HUES48 (cell line): ENCODE results near the gene RPL36A.

Source experiments
- H3K27ac ChIP-seq: one replicate; pipeline ENCODE4 v1.7.0; 2013; ENCODE audit warnings: low read depth, low read length, inconsistent platforms
- H3K27me3 ChIP-seq: 2 replicates; pipeline ENCODE4 v1.6.1; 2013; ENCODE audit warnings: mild to moderate bottlenecking, low read length; ENCODE audit not compliant: control insufficient read depth, insufficient read depth
- H3K36me3 ChIP-seq: 2 replicates; pipeline ENCODE4 v1.6.1; 2013; ENCODE audit warnings: low read length; ENCODE audit not compliant: control insufficient read depth, insufficient read depth
- H3K4me1 ChIP-seq: 2 replicates; pipeline ENCODE4 v1.6.1; 2013; ENCODE audit warnings: mild to moderate bottlenecking, low read length; ENCODE audit not compliant: control insufficient read depth, insufficient read depth
- H3K4me3 ChIP-seq: 2 replicates; pipeline ENCODE4 v1.5.1; 2013; ENCODE audit warnings: mild to moderate bottlenecking, low read depth, low read length
- H3K9ac ChIP-seq: 2 replicates; pipeline ENCODE4 v1.6.1; 2013; ENCODE audit warnings: mild to moderate bottlenecking, low read depth, low read length, moderate library complexity
- H3K9me3 ChIP-seq: 2 replicates; pipeline ENCODE4 v1.6.1; 2013; ENCODE audit warnings: low read length; ENCODE audit not compliant: control insufficient read depth, insufficient read depth

Gene RPL36A

DNA sequence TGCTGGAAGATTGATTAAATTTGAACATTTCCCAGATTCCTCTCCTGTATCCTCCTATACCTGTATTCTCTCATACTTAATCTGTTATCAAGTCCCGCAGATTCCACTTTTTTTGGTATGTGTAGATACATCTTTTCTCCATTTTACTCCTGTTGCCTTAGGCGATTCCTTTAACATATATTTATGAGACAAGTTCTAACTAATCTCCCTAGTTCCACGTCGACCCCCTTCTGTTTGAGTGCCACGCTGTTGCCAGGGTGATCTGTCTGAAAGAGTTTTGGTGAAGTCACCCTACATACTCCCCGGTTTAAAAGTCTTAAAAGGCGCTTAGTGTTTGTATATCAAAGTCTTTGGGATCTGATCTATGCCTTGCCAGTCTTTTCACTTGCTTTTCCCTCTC, 19.6 kb downstream of the RPL36A start:
- H3K27me3 ChIP-seq = no peaks in the 10 kb centered on the region
- H3K4me1 ChIP-seq = no peaks in the 10 kb centered on the region
- peak overlapping the region; percentile 76; the same call in 1 of the 2 replicates for H3K4me3 ChIP-seq
- no peak overlapping the region for H3K27ac ChIP-seq
- H3K9me3 ChIP-seq = peaks cover 34% of the 10 kb centered on the region
- peaks cover 25% of the 10 kb centered on the region for H3K36me3 ChIP-seq
- no peak overlapping the region for H3K9ac ChIP-seq

DNA sequence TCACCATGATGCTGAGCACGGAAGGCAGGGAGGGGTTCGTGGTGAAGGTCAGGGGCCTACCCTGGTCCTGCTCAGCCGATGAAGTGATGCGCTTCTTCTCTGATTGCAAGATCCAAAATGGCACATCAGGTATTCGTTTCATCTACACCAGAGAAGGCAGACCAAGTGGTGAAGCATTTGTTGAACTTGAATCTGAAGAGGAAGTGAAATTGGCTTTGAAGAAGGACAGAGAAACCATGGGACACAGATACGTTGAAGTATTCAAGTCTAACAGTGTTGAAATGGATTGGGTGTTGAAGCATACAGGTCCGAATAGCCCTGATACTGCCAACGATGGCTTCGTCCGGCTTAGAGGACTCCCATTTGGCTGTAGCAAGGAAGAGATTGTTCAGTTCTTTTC, 21.2 kb downstream of the RPL36A start:
- no peak overlapping the region for H3K9ac ChIP-seq

DNA sequence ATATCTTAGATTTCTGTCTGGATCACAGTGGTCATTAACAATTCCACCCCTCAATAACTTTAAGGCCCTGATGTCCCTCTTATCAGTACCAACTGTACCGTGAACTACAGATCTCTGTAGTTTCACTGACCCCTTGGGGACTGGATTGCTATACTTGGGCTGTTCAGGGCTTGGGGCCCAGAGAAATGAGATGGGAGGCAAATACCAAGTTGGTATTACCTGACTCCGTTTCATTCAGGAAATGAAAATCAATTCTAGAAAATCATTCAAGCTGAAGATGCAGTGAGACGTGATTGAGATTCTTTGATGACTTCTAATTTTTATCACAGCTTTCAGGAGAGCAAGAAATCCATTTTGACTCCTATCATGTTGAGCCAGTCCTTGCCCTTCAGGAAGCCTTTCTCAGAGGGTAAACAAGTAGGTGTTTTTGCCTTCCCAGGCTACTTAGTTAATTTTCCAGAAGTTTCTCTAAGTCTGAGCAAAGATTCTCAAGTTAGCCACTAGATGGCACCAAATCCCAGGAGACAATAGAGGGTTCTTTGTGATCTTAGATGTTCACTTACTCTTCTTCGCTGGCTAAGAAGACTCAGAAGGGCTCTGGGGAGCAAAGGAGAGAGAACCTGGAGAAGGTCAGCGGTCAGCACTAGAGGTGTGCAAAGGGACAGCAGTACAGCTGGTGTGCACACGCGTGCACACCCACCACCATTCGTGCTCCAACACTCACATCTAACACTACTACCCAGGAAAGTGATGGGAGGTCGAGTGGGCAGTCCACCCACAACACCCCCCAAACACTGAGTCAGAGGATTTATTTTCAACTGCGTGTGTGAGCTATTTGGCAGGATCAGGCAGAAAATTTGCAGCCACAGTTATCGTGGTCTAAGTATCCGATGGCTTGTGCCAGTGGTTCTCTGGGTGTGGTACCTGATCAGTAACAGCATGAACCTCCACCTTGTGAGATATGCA, 24.7 kb downstream of the RPL36A start:
- H3K27ac ChIP-seq = peak overlapping the region; percentile 23
- no peak overlapping the region for H3K9ac ChIP-seq
- H3K4me3 ChIP-seq = no peak overlapping the region
- peaks cover 29% of the 10 kb centered on the region for H3K9me3 ChIP-seq
- H3K36me3 ChIP-seq = peaks cover 25% of the 10 kb centered on the region
- no peaks in the 10 kb centered on the region for H3K27me3 ChIP-seq
- 0 out of 2 replicates have a peak, but pooled peaks cover 5% of the 10 kb centered on the region for H3K4me1 ChIP-seq

More for the DNA sequence above, 21.2 kb downstream of the RPL36A start:
- Histone ChIP-seq H3K9me3 (peaks cover 28% of the 10 kb centered on the region), H3K4me3 (no peak overlapping the region), H3K27ac (no peak overlapping the region), H3K27me3 (no peaks in the 10 kb centered on the region), H3K4me1 (no peaks in the 10 kb centered on the region), H3K36me3 (peaks cover 25% of the 10 kb centered on the region)

DNA sequence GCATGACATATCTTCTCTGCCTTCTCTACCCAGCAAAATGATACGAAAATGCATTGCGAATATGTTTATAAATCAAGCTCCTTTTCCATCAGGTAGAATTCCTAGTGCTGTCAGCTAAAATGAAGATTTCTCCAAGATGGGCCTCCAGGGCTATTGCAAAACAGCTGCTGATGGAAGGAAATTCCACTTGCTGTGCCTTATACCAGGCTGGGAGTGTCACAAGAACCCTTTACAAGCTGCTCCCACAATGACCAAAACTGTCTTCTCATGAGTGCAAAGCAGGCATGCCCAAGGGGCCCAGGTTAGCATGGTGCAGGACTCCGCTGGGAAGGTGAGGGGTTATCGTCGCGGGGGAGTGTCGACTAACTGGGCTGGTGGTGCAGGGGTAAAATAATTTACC, 25.9 kb downstream of the RPL36A start:
- Histone ChIP-seq H3K36me3 (peaks cover 27% of the 10 kb centered on the region), H3K4me3 (no peak overlapping the region; the same call in 1 of the 2 replicates), H3K27me3 (no peaks in the 10 kb centered on the region), H3K4me1 (0 out of 2 replicates have a peak, but pooled peaks cover 5% of the 10 kb centered on the region), H3K27ac (no peak overlapping the region), H3K9ac (no peak overlapping the region), H3K9me3 (peaks cover 31% of the 10 kb centered on the region)

DNA sequence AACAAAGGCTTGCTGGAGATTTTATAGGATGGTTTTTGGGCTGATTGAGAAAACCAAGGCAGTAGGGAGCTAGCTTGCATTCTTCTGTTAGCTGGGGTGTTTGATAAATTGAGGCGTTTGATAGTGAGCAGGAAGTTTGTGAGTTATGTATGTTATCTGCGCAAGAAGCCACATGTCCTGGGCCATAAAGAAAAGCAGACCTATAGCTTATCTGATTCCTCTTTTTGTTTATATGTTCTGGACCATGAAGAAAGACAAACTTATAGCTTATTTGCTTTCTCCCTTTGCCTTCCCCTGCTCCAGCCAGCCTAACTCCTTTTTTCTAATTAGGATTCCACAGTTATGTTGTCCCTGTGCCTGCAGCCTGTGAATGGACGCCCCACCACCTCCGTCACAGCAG, 26.4 kb downstream of the RPL36A start:
- H3K9me3 ChIP-seq = peaks cover 26% of the 10 kb centered on the region
- peak overlapping the region; percentile 71; the same call in 1 of the 2 replicates for H3K4me3 ChIP-seq
- no peak overlapping the region for H3K27ac ChIP-seq
- H3K9ac ChIP-seq = no peak overlapping the region
- H3K27me3 ChIP-seq = no peaks in the 10 kb centered on the region
- H3K4me1 ChIP-seq = 0 out of 2 replicates have a peak, but pooled peaks cover 5% of the 10 kb centered on the region
- H3K36me3 ChIP-seq = peaks cover 22% of the 10 kb centered on the region

DNA sequence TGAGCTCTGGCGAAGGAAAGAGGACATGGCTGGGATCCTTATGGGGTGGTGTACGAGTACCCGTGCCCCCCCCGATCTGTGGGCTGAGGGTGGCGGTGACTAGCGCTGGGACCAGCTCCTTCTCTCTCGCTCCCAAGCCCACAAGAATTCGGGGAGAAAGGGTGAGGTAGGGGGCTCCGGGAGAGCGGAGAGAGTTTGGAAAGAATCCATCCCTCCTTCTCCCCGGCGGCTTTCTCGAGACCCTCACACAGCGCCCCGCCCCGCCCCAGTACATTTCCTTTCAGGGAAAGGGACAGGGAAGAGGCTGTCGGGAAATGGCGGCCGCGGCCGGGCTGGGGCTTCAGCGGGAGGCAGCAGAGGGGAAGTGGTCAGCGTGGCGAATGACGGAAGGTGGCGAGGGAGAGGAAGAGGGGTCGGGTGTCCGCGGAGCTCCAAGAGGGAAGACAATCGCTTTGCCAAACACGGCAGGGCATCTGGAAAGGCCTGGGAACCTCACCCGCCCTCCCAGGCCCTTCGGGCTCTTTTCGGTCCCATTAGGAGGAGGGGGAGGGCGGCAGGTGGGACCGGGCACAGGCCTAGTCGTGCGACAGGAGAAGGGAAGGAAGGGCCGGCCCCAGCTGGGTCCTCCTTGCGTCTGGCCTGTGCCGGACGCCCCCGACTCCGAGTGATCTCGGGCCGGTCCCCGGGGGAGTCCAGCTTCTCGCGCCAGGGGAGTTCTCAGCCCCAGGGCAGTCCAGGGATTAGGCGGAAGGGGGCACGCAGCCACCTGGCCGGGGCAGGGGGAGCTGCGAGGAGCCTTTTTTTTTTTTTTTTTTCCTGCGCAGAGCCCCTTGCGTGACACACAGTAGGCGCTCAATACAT, 27.4 kb downstream of the RPL36A start:
- Histone ChIP-seq H3K4me3 (peak overlapping the region; percentile 71), H3K27me3 (no peaks in the 10 kb centered on the region), H3K4me1 (0 out of 2 replicates have a peak, but pooled peaks cover 5% of the 10 kb centered on the region), H3K27ac (peak overlapping the region; percentile 81), H3K36me3 (peaks cover 12% of the 10 kb centered on the region), H3K9me3 (peaks cover 17% of the 10 kb centered on the region), H3K9ac (peak overlapping the region; percentile 86)

DNA sequence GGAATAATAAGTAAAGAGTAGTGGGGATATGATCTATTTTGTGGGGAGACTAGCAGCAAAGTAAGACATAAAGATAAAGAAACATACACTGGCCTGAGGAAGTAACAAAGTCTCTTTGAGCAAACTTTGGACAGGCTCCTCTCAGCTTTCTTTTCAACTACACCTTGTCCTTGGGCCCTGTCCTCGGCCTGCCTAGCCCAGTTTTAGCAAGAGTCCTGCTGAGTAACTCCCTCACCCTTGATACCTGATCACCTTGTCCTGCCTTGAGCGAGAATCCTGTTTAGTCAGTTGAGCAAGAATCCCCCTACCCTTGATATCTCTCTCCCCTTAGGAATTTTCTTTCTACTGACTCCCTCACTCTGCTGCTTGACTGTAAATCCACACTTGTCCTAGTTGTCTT, 28.7 kb downstream of the RPL36A start:
- 0 out of 2 replicates have a peak, but pooled peaks cover 8% of the 10 kb centered on the region for H3K36me3 ChIP-seq
- H3K9me3 ChIP-seq = peaks cover 14% of the 10 kb centered on the region
- no peak overlapping the region for H3K9ac ChIP-seq
- 0 out of 2 replicates have a peak, but pooled peaks cover 5% of the 10 kb centered on the region for H3K4me1 ChIP-seq
- no peak overlapping the region for H3K27ac ChIP-seq
- peak overlapping the region; percentile 71; the same call in 1 of the 2 replicates for H3K4me3 ChIP-seq
- no peaks in the 10 kb centered on the region for H3K27me3 ChIP-seq

DNA sequence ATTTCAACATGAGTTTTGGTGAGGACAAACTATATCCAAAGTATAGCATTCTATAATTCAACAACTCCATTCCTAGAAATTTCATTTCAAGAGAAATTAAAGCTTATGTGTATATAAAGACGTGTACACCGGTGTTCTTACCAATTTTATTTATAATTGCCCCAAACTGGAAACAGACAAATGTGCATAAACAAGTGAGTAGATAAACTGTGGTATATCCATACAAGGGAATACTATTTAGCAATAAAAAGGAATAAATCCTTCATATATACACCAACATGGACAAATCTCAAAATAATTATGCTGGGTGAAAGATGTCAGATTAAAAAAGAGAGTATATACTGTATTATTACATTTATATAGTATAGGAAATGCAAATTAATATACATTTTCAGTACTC, 37.1 kb downstream of the RPL36A start:
- Histone ChIP-seq H3K27me3 (no peaks in the 10 kb centered on the region), H3K36me3 (peaks cover 29% of the 10 kb centered on the region), H3K9me3 (peaks cover 50% of the 10 kb centered on the region), H3K27ac (no peak overlapping the region), H3K4me1 (no peaks in the 10 kb centered on the region), H3K9ac (no peak overlapping the region), H3K4me3 (no peak overlapping the region)

DNA sequence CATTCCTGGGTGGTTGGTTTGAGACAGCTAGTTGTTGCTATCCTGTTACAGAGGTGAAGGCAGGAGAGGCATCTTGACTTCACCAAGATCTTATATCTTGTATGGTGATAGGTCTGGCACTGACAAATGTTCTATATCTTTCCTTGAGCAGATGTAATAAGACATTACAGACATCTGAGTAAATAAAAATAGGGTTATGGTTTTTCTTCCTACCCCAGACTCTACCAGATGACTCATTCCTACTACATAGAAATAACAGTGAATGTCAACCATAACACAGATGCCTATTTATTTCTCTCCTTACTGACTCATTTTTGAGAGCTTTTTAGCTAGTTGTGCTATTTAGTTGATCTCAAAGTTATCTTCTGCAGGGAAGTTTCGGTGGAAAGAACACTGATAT, 39.1 kb downstream of the RPL36A start:
- Histone ChIP-seq H3K36me3 (peaks cover 25% of the 10 kb centered on the region), H3K4me3 (no peak overlapping the region), H3K9me3 (peaks cover 56% of the 10 kb centered on the region), H3K4me1 (no peaks in the 10 kb centered on the region), H3K9ac (no peak overlapping the region), H3K27me3 (no peaks in the 10 kb centered on the region), H3K27ac (no peak overlapping the region)

DNA sequence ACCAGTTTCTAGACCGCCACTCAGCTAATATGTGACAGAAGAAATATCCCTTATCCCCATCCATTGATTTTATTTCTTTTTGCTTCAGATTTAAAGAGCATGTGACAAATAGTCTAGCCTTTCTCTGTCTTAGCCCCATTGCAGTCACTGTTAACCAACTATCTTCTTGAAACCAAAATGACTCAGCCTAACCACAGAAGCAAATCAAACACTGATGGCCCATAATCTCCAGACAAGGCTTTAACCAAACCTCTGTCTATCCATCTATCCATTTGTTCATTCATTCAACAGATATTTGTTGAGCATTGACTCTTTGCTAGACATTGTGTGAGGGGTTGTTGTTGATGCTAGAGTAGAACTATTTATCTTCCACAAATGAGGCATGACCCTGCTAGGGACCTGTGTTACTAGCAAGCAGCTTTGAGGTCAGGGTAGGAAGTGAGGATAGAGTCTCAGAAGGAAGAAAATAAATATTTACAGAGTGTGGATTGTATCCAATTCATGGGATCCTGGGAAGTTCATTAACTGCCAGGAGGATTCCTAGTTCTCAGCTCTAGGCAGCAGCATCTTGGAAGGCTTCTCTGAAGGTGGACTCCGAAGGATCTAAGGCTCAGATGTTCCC, 39.8 kb downstream of the RPL36A start:
- Histone ChIP-seq H3K4me3 (no peak overlapping the region), H3K9ac (no peak overlapping the region), H3K27ac (no peak overlapping the region), H3K36me3 (peaks cover 25% of the 10 kb centered on the region), H3K9me3 (peaks cover 54% of the 10 kb centered on the region), H3K27me3 (no peaks in the 10 kb centered on the region), H3K4me1 (no peaks in the 10 kb centered on the region)
